OCI-LY7 (cell line): ENCODE measurements around the gene ABCC1.

ENCODE experiments used
- EZH2phosphoT487 ChIP-seq: fragments of 200-600 bp; sonication (generic); IDR thresholded peaks from 2 replicates; pipeline ENCODE4 v1.6.1; 2018; ENCODE audit warnings: low read depth, borderline replicate concordance, mild to moderate bottlenecking, mixed run types, antibody characterized with exemption, low read length, moderate library complexity, mixed read lengths
- TF ChIP-seq, protein P1 (sequence below): fragments of 200-600 bp; sonication (generic); conservative IDR thresholded peaks from 2 replicates; pipeline ENCODE4 v1.5.1; 2014; ENCODE audit warnings: mild to moderate bottlenecking, antibody characterized with exemption, low read length, moderate library complexity, mixed read lengths

DNA sequence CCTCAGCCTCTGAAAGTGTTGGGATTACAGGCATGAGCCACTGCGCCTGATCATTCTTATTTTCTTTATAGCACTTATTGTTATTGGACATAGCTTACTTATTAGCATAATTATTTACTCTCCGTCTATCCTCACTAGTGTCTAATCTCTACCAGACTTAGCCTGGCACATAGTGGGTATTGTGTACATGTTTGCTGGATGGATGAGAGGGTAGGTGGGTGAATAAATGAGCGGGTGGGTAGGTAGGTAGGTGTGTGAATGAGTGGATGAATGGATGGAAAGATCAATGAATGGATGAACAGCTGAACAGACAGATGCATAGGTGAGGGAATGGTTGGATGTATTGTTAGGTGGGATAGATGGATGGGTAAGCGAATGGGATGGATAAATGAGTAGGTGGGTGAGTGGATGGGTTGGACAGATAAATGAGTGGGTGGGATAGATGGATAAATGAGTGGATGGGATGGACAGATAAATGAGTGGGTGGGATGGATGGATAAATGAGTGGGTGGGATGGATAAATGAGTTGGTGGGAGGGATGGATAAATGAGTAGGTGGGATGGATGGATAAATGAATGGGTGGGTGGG, 222.0 kb downstream of the ABCC1 start:
- TF ChIP-seq, protein P1, sequence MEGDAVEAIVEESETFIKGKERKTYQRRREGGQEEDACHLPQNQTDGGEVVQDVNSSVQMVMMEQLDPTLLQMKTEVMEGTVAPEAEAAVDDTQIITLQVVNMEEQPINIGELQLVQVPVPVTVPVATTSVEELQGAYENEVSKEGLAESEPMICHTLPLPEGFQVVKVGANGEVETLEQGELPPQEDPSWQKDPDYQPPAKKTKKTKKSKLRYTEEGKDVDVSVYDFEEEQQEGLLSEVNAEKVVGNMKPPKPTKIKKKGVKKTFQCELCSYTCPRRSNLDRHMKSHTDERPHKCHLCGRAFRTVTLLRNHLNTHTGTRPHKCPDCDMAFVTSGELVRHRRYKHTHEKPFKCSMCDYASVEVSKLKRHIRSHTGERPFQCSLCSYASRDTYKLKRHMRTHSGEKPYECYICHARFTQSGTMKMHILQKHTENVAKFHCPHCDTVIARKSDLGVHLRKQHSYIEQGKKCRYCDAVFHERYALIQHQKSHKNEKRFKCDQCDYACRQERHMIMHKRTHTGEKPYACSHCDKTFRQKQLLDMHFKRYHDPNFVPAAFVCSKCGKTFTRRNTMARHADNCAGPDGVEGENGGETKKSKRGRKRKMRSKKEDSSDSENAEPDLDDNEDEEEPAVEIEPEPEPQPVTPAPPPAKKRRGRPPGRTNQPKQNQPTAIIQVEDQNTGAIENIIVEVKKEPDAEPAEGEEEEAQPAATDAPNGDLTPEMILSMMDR = no peak
- no peak for TF ChIP-seq EZH2phosphoT487
